HG02885 (cell line): Measurements from ENCODE around the gene GRIFIN.
"Not testable (repeated sequence)": the region's sequence is repeated elsewhere in the genome, so short reads cannot be mapped to it uniquely, and the experiment has no call there.

ENCODE experiments used
- ATAC-seq: cut with Tn5 transposase; IDR thresholded peaks from one replicate; pipeline ENCODE4 v1.9.1; 2021; ENCODE audit warnings: mild to moderate bottlenecking; ENCODE audit not compliant: unreplicated experiment, poor library complexity

The GRIFIN gene

GRCh38 chr7:2481195-2481594, 5.0 kb upstream of the GRIFIN start:
- no peak for ATAC-seq

GRCh38 chr7:2480070-2480408, 3.8 kb upstream of the GRIFIN start:
- no peak for ATAC-seq

- ATAC-seq: no peak
Observed at GRCh38 chr7:2479276-2480069, 3.3 kb upstream of the GRIFIN start.

- ATAC-seq: no peak
Observed at GRCh38 chr7:2478800-2479199, 2.6 kb upstream of the GRIFIN start.

GRCh38 chr7:2478399-2478785, 2.2 kb upstream of the GRIFIN start:
- no peak for ATAC-seq

GRCh38 chr7:2477447-2478398, 1.5 kb upstream of the GRIFIN start:
- ATAC-seq: no peak

GRCh38 chr7:2476776-2477446, 713 bp upstream of the GRIFIN start:
- ATAC-seq: no peak

- no peak for ATAC-seq
Observed at GRCh38 chr7:2475678-2476015, 551 bp downstream of the GRIFIN start.

- no peak for ATAC-seq
Observed at GRCh38 chr7:2474813-2475677, 1.2 kb downstream of the GRIFIN start.

- no peak for ATAC-seq
Observed at GRCh38 chr7:2474224-2474623, 2.0 kb downstream of the GRIFIN start.

GRCh38 chr7:2473496-2474180, 2.6 kb downstream of the GRIFIN start:
- no peak for ATAC-seq

GRCh38 chr7:2472739-2473138, 3.5 kb downstream of the GRIFIN start:
- ATAC-seq: no peak

GRCh38 chr7:2471396-2471795, 4.8 kb downstream of the GRIFIN start:
- no peak for ATAC-seq

- no peak for ATAC-seq
Observed at GRCh38 chr7:2471022-2471329, 5.2 kb downstream of the GRIFIN start.

- ATAC-seq: no peak
Observed at GRCh38 chr7:2470204-2471021, 5.8 kb downstream of the GRIFIN start.

- not testable (repeated sequence) for ATAC-seq
Observed at GRCh38 chr7:2469460-2470203, 6.6 kb downstream of the GRIFIN start.

- no peak for ATAC-seq
Observed at GRCh38 chr7:2468227-2468626, 8.0 kb downstream of the GRIFIN start.

- ATAC-seq: no peak
Observed at GRCh38 chr7:2466675-2467074, 9.5 kb downstream of the GRIFIN start.
